Hepatocyte (in vitro differentiated cells): Measurements from ENCODE around the gene RPS26.

Experiments
- EZH2 ChIP-seq: fragments of 200-600 bp; sonication (generic); IDR thresholded peaks from 2 replicates; pipeline ENCODE4 v1.6.1; 2016; ENCODE audit warnings: antibody characterized with exemption, mild to moderate bottlenecking, borderline replicate concordance
- EZH2phosphoT487 ChIP-seq: fragments of 200-600 bp; sonication (generic); IDR thresholded peaks from one replicate; pipeline ENCODE4 v1.6.1; 2018; ENCODE audit warnings: antibody characterized with exemption, mild to moderate bottlenecking, low read depth, moderate library complexity; ENCODE audit not compliant: unreplicated experiment, severe bottlenecking
- TF ChIP-seq, protein P1 (sequence below): fragments of 200-600 bp; sonication (generic); IDR thresholded peaks from 2 replicates; pipeline ENCODE4 v1.5.1; 2016; ENCODE audit warnings: antibody characterized with exemption, mild to moderate bottlenecking; ENCODE audit not compliant: poor library complexity

DNA sequence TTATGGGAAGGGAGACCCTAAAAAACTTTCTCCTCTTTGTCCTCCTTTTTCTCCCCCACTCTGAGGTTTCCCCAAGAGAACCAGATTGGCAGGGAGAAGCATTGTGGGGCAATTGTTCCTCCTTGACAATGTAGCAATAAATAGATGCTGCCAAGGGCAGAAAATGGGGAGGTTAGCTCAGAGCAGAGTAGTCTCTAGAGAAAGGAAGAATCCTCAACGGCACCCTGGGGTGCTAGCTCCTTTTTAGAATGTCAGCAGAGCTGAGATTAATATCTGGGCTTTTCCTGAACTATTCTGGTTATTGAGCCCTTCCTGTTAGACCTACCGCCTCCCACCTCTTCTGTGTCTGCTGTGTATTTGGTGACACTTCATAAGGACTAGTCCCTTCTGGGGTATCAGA lies 4.6 kb upstream of the RPS26 start:
- TF ChIP-seq, protein P1, sequence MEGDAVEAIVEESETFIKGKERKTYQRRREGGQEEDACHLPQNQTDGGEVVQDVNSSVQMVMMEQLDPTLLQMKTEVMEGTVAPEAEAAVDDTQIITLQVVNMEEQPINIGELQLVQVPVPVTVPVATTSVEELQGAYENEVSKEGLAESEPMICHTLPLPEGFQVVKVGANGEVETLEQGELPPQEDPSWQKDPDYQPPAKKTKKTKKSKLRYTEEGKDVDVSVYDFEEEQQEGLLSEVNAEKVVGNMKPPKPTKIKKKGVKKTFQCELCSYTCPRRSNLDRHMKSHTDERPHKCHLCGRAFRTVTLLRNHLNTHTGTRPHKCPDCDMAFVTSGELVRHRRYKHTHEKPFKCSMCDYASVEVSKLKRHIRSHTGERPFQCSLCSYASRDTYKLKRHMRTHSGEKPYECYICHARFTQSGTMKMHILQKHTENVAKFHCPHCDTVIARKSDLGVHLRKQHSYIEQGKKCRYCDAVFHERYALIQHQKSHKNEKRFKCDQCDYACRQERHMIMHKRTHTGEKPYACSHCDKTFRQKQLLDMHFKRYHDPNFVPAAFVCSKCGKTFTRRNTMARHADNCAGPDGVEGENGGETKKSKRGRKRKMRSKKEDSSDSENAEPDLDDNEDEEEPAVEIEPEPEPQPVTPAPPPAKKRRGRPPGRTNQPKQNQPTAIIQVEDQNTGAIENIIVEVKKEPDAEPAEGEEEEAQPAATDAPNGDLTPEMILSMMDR, result no peak
- TF ChIP-seq EZH2phosphoT487 (no peak), EZH2 (no peak)
